Heart left ventricle (tissue), 13 donors: ENCODE measurements around the gene PHOX2B.

Experiments used
- POLR2A ChIP-seq, 2 donors: fragments of 450-650 bp; IDR thresholded peaks; one replicate each; pipeline ENCODE4 v1.6.1; 2017; ENCODE audit warnings: antibody characterized with exemption in 2 of 2, mild to moderate bottlenecking in 2 of 2, moderate library complexity in 2 of 2
- TF ChIP-seq, protein P1 (sequence below), 12 donors: fragments of 200-600 bp; sonication (generic) in 4 of 12; IDR thresholded peaks; one replicate each; pipeline versions ENCODE4 v1.5.0 to v1.8.0; 2018 to 2022; ENCODE audit warnings: antibody characterized with exemption in 12 of 12, mild to moderate bottlenecking in 5 of 12
- donor health status: ischemic (EF 13 %, LVEDD 7.1; RV severe dilation, severe dysfunction).
- donor health status: DM: no; HTN: yes; CAD: no.
- donor health status: DM: no; HTN: no; CAD: no.
- donor health status: ischemic (EF 25% LVEDD 6.9; RV normal size, moderate dysfunction).
- donor health status: ischemic (EF 25% LVEDD 5.7; RV mildly dilated, moderate dysfunction).
- donor health status: ischemic (EF 35%, LVEDD 5.7; RV mildly dilated, moderate dysfunction).
- donor health status: nonischemic (EF 11% LVEDD 7.7; RV severe dilation, severe dysfunction).
- donor health status: DM: yes; HTN: yes; CAD: no.
- donor health status: PGD.
- donor health status: ischemic (EF 29% LVEDD 5.4; RV normal size, mild dysfunction).
- donor health status: nonischemic (EF 23%, LVEDD 6.1; RV moderate dilation, normal function).

GRCh38 chr4:41784191-41784979, 35.9 kb upstream of the PHOX2B start:
- TF ChIP-seq, protein P1, sequence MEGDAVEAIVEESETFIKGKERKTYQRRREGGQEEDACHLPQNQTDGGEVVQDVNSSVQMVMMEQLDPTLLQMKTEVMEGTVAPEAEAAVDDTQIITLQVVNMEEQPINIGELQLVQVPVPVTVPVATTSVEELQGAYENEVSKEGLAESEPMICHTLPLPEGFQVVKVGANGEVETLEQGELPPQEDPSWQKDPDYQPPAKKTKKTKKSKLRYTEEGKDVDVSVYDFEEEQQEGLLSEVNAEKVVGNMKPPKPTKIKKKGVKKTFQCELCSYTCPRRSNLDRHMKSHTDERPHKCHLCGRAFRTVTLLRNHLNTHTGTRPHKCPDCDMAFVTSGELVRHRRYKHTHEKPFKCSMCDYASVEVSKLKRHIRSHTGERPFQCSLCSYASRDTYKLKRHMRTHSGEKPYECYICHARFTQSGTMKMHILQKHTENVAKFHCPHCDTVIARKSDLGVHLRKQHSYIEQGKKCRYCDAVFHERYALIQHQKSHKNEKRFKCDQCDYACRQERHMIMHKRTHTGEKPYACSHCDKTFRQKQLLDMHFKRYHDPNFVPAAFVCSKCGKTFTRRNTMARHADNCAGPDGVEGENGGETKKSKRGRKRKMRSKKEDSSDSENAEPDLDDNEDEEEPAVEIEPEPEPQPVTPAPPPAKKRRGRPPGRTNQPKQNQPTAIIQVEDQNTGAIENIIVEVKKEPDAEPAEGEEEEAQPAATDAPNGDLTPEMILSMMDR (IDR thresholded peaks at IDR 0.05), result no peak
- TF ChIP-seq POLR2A (IDR thresholded peaks at IDR 0.05), result no peak
